ENCODE data around the gene MGAT5B. TPM values are rescaled to one million over a fixed set of nuclear protein-coding genes. Genes with fewer than 3 reads are reported as not detected.

MGAT5B gene
- total and polyA plus RNA-seq, 9 of the 15 experiments (the other 6 are each of a cell fraction or from before 2014, with no cell fraction given): 0.09 to 0.43 (median 0.18) TPM; not detected in 4

DNA sequence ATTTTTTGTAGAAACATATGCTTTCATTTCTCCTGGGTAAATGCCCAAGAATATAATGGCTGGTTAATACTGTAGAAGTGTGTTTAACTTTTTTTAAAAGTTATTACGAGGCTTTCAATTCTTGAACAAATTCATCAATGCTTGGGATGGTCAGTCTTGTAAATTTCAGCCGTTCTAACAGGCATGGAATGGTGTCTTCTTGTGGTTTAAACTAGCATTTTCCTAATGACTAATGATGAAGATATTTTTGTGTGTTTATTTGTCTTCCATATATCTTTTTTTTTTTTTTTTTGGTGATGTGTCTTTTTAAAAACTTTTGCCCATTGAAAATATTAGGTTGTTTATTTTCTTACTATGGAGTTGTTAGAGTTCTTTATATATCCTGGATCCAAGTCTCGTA lies 67.1 kb downstream of the MGAT5B start:
- Histone ChIP-seq H2AFZ (ENCODE audit: low read depth, low read length) (no peak overlapping the region), H3K79me2 (ENCODE audit: control insufficient read depth, insufficient read depth, low read length) (no peaks in the 10 kb centered on the region), H3K4me1 (replicated peaks in 1 of 2; ENCODE audit: control insufficient read depth in 2 of 2, insufficient read depth in 2 of 2, low read length in 2 of 2) (peaks cover 0 to 3% of the 10 kb centered on the region in 2 experiments; a peak in 1 of 5 replicates), H3K4me2 (ENCODE audit: insufficient read depth, low read length) (no peak overlapping the region), H4K20me1 (replicated peaks; ENCODE audit: control insufficient read depth, insufficient read depth, low read length) (0 out of 2 replicates have a peak, but pooled peaks cover 2% of the 10 kb centered on the region), H3K9me1 (ENCODE audit: control insufficient read depth, insufficient read depth, low read length) (no peaks in the 10 kb centered on the region), H3K4me3 (no peak overlapping the region), H3K36me3 (ENCODE audit: control insufficient read depth, insufficient read depth, low read length) (no peaks in the 10 kb centered on the region), H3K27me3 (ENCODE audit: control insufficient read depth in 2 of 2, insufficient read depth in 2 of 2, low read length in 2 of 2) (peaks cover 36 to 60% of the 10 kb centered on the region in 2 experiments), H3K27ac (ENCODE audit: extremely low read depth, low read depth, low read length) (no peak overlapping the region), H3K9ac (ENCODE audit: insufficient read depth in 1 of 2, low read depth in 2 of 2, low read length in 2 of 2) (no peak overlapping the region), H3K9me3 (replicated peaks; ENCODE audit: control insufficient read depth, insufficient read depth, low read depth, low read length) (no peaks in the 10 kb centered on the region)
- 2% methylated on average over 3 of the region's 3 CpGs for WGBS (ENCODE audit: insufficient coverage, low coverage, missing lambda C conversion rate)
- CTCF ChIA-PET (ENCODE audit: low intra/inter-chr PET ratio): no interaction called here
- no TSS peak for BruUV-seq (replicated peaks)
- in situ Hi-C loops (cut with MboI): no loop called here
- no peak for ATAC-seq
- TF ChIP-seq, protein P1, sequence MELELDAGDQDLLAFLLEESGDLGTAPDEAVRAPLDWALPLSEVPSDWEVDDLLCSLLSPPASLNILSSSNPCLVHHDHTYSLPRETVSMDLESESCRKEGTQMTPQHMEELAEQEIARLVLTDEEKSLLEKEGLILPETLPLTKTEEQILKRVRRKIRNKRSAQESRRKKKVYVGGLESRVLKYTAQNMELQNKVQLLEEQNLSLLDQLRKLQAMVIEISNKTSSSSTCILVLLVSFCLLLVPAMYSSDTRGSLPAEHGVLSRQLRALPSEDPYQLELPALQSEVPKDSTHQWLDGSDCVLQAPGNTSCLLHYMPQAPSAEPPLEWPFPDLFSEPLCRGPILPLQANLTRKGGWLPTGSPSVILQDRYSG (tag; conservative IDR thresholded peaks at IDR 0.05; ENCODE audit: low read depth): no peak
- no peak for TF ChIP-seq POLR2A (conservative IDR thresholded peaks at IDR 0.05)
- TF ChIP-seq, protein P2, sequence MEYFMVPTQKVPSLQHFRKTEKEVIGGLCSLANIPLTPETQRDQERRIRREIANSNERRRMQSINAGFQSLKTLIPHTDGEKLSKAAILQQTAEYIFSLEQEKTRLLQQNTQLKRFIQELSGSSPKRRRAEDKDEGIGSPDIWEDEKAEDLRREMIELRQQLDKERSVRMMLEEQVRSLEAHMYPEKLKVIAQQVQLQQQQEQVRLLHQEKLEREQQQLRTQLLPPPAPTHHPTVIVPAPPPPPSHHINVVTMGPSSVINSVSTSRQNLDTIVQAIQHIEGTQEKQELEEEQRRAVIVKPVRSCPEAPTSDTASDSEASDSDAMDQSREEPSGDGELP (CRISPR knock-in tag; IDR thresholded peaks at IDR 0.05; ENCODE audit: borderline replicate concordance): no peak
- no peak for DNase-seq (ENCODE audit: extremely low read depth in 1 of 4, low spot score in 3 of 4)
- POLR2A ChIA-PET: no interaction called here
- intact Hi-C loops (cut with micrococcal nuclease): no loop called here
- no peak for FAIRE-seq

DNA sequence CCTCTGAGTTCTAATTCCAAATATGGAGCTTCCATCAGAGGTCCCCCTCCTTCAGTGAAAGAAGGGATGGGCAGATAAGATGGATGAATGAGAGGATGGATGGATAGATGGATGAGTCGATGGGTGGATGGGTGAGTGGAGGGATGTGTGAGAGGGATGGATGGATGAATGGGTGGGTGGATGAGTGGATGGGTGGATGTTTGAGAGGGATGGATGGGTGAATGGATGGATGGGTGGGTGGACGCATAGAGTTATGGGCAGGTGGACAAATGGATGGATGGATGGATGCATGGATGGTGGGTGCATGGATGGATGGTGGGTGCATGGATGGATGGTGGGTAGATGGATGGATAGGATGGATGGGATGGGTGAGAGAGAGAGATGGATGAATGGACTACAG lies 69.0 kb downstream of the MGAT5B start:
- ChIA-PET CTCF (ENCODE audit: low intra/inter-chr PET ratio) (no interaction called here), POLR2A (no interaction called here)
- in situ Hi-C loops (cut with MboI): no loop called here
- Histone ChIP-seq H3K9me1 (ENCODE audit: control insufficient read depth, insufficient read depth, low read length) (no peaks in the 10 kb centered on the region), H3K4me3 (no peak overlapping the region), H3K27ac (ENCODE audit: extremely low read depth, low read depth, low read length) (no peak overlapping the region), H3K9me3 (replicated peaks; ENCODE audit: control insufficient read depth, insufficient read depth, low read depth, low read length) (no peaks in the 10 kb centered on the region), H3K4me1 (replicated peaks in 1 of 2; ENCODE audit: control insufficient read depth in 2 of 2, insufficient read depth in 2 of 2, low read length in 2 of 2) (peaks cover 0 to 3% of the 10 kb centered on the region in 2 experiments; a peak in 1 of 5 replicates), H4K20me1 (replicated peaks; ENCODE audit: control insufficient read depth, insufficient read depth, low read length) (0 out of 2 replicates have a peak, but pooled peaks cover 12% of the 10 kb centered on the region), H3K9ac (ENCODE audit: insufficient read depth in 1 of 2, low read depth in 2 of 2, low read length in 2 of 2) (no peak overlapping the region), H2AFZ (ENCODE audit: low read depth, low read length) (no peak overlapping the region), H3K4me2 (ENCODE audit: insufficient read depth, low read length) (no peak overlapping the region), H3K79me2 (ENCODE audit: control insufficient read depth, insufficient read depth, low read length) (no peaks in the 10 kb centered on the region), H3K27me3 (ENCODE audit: control insufficient read depth in 2 of 2, insufficient read depth in 2 of 2, low read length in 2 of 2) (peaks cover 31 to 63% of the 10 kb centered on the region in 2 experiments; a peak in 4 of 5 replicates), H3K36me3 (ENCODE audit: control insufficient read depth, insufficient read depth, low read length) (no peaks in the 10 kb centered on the region)
- no peak for ATAC-seq
- no peak for DNase-seq (ENCODE audit: extremely low read depth in 1 of 4, low spot score in 3 of 4)
- WGBS (ENCODE audit: insufficient coverage, low coverage, missing lambda C conversion rate): 0% methylated on average over 2 of the region's 2 CpGs
- FAIRE-seq: no peak
- intact Hi-C loops (cut with micrococcal nuclease): no loop called here
- BruUV-seq (replicated peaks): no TSS peak
- TF ChIP-seq, protein P3, sequence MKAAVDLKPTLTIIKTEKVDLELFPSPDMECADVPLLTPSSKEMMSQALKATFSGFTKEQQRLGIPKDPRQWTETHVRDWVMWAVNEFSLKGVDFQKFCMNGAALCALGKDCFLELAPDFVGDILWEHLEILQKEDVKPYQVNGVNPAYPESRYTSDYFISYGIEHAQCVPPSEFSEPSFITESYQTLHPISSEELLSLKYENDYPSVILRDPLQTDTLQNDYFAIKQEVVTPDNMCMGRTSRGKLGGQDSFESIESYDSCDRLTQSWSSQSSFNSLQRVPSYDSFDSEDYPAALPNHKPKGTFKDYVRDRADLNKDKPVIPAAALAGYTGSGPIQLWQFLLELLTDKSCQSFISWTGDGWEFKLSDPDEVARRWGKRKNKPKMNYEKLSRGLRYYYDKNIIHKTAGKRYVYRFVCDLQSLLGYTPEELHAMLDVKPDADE (conservative IDR thresholded peaks at IDR 0.05; ENCODE audit: control insufficient read depth, low read depth, low read length): no peak
- TF ChIP-seq SMAD3 (CRISPR knock-in tag; conservative IDR thresholded peaks at IDR 0.05): no peak
- TF ChIP-seq MYC (IDR thresholded peaks at IDR 0.05; ENCODE audit: low read depth, low read length): no peak
- no peak for TF ChIP-seq MYC (CRISPR knock-in tag; IDR thresholded peaks at IDR 0.05; ENCODE audit: borderline replicate concordance, low read depth)
- no peak for TF ChIP-seq ZNF23 (CRISPR knock-in tag; IDR thresholded peaks at IDR 0.05)
- no peak for TF ChIP-seq NCOR1 (IDR thresholded peaks at IDR 0.05)
- no peak for TF ChIP-seq GATAD2A (IDR thresholded peaks at IDR 0.05)
- no peak for TF ChIP-seq CBFA2T3 (IDR thresholded peaks at IDR 0.05)
- no peak for TF ChIP-seq POLR3G (IDR thresholded peaks at IDR 0.05; ENCODE audit: extremely low read depth, insufficient read length, insufficient replicate concordance)
